Neutrophil (primary cell): ENCODE measurements around the gene UTY.
A peak's percentile ranks its signal among the peaks of the same experiment; 100 is the strongest.

Experiments used
- H3K27ac ChIP-seq: fragments of 200-600 bp; sonication (generic); 2 replicates; pipeline ENCODE4 v1.5.1; 2016; ENCODE audit warnings: mild to moderate bottlenecking, moderate library complexity
- H3K27me3 ChIP-seq: fragments of 200-600 bp; sonication (generic); 2 replicates; pipeline ENCODE4 v1.6.0; 2016; ENCODE audit warnings: mild to moderate bottlenecking
- H3K36me3 ChIP-seq: fragments of 200-600 bp; sonication (generic); 2 replicates; pipeline ENCODE4 v1.5.1; 2017
- H3K4me1 ChIP-seq, 2 experiments: fragments of 200-600 bp in 1 of 2; sonication (generic) in 1 of 2; 1 replicate in 1 of 2; 2 replicates in 1 of 2; pipeline versions ENCODE4 v1.5.1 to v1.6.1; 2013 to 2016; ENCODE audit warnings: low read depth in 1 of 2, low read length in 1 of 2, mild to moderate bottlenecking in 1 of 2, moderate library complexity in 1 of 2; ENCODE audit not compliant: control insufficient read depth in 1 of 2, insufficient read depth in 1 of 2
- H3K4me3 ChIP-seq, 2 experiments: fragments of 200-600 bp in 1 of 2; sonication (generic) in 1 of 2; 1 replicate in 1 of 2; 2 replicates in 1 of 2; pipeline ENCODE4 v1.5.1; 2013 to 2016; ENCODE audit warnings: low read depth in 1 of 2, low read length in 1 of 2, mild to moderate bottlenecking in 1 of 2, moderate library complexity in 1 of 2
- H3K9me3 ChIP-seq: fragments of 200-600 bp; sonication (generic); 2 replicates; pipeline ENCODE4 v1.5.1; 2016
- CTCF ChIP-seq: fragments of 200-600 bp; sonication (generic); IDR thresholded peaks from 2 replicates; pipeline ENCODE4 v1.5.1; 2016; ENCODE audit warnings: antibody characterized with exemption

UTY gene

GRCh38 chrY:13445566-13445965 is 34.3 kb downstream of the UTY start:
- no peaks in the 10 kb centered on the region for H3K9me3 ChIP-seq
- TF ChIP-seq CTCF = no peak
- H3K27me3 ChIP-seq = no peaks in the 10 kb centered on the region
- peaks cover 0 to 4% of the 10 kb centered on the region in 2 experiments for H3K4me1 ChIP-seq
- H3K36me3 ChIP-seq = no peaks in the 10 kb centered on the region
- H3K4me3 ChIP-seq = no peak overlapping the region
- no peak overlapping the region for H3K27ac ChIP-seq

GRCh38 chrY:13443146-13443545 is 36.7 kb downstream of the UTY start:
- H3K27ac ChIP-seq = no peak overlapping the region
- H3K36me3 ChIP-seq = no peaks in the 10 kb centered on the region
- no peak overlapping the region for H3K4me3 ChIP-seq
- no peaks in the 10 kb centered on the region for H3K9me3 ChIP-seq
- TF ChIP-seq CTCF = no peak
- H3K4me1 ChIP-seq = peaks cover 0 to 4% of the 10 kb centered on the region in 2 experiments
- H3K27me3 ChIP-seq = no peaks in the 10 kb centered on the region

DNA sequence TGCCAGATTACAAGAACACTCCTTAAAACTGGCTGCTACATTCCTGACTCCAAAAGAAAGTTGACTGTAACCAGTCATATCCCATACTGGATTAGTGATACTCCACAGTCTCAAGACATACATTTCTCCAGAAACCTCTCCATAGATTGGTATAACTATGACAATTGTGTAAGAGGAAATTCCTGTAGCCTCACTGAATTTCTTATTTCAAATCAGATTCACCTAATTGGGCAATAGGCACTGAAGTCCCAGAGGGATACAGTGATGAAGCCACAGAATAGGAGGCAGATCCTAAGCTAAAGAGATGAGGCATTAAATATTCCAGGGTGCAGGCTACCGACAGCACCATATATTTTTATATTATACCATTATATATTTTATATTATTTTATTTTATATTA is 39.0 kb downstream of the UTY start:
- TF ChIP-seq CTCF = no peak
- no peaks in the 10 kb centered on the region for H3K27me3 ChIP-seq
- H3K27ac ChIP-seq = no peak overlapping the region
- H3K4me1 ChIP-seq = peaks cover 0 to 4% of the 10 kb centered on the region in 2 experiments
- no peaks in the 10 kb centered on the region for H3K36me3 ChIP-seq
- H3K4me3 ChIP-seq = no peak overlapping the region
- no peaks in the 10 kb centered on the region for H3K9me3 ChIP-seq

GRCh38 chrY:13435968-13436937 is 43.6 kb downstream of the UTY start:
- no peaks in the 10 kb centered on the region for H3K36me3 ChIP-seq
- no peaks in the 10 kb centered on the region for H3K27me3 ChIP-seq
- peak overlapping the region in 1 of 2 experiments; percentile 41 for H3K4me3 ChIP-seq
- H3K4me1 ChIP-seq = peaks cover 0 to 2% of the 10 kb centered on the region in 2 experiments
- peak; percentile 50 for TF ChIP-seq CTCF
- H3K9me3 ChIP-seq = no peaks in the 10 kb centered on the region
- peak overlapping the region; percentile 62 for H3K27ac ChIP-seq

DNA sequence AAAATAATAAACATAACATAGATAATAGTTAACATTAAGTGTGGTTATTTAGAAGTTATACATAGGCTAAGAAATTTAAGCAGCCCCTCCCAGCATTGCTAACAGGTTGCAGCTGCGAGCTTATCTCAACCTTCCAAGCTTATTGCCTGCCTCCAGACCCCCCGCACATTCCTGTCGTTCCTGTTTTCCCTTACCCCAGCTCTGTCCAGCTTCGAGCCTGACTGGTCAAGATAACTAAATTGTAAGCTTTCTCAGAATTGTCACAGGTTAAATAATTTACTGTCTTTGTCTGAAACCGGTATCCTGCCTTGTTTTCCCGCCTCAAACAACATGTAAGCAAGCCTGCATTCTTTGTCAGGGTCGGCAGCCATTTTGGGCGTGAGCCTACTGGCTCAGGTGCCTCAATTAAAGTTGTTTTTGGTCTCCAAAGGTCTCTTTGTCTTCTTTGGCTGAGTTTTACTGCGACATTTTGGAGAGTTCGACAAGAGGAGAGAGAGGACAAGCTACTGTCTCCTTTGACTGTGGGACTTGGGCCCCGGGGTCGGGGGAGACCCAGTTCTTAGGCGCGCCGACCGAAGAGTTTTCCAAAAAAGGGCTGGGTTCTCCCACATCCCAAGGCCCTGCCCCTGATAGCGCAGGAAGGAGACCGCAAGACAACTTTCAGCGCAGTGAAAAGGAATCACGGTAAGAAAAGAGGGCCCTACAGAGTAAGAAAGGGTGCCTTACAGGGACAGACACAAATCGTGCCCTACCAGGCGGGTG is 44.4 kb downstream of the UTY start:
- peak overlapping the region; percentile 62 for H3K27ac ChIP-seq
- no peaks in the 10 kb centered on the region for H3K36me3 ChIP-seq
- TF ChIP-seq CTCF = no peak
- H3K4me3 ChIP-seq = peak overlapping the region in 1 of 2 experiments; percentile 41
- no peaks in the 10 kb centered on the region for H3K9me3 ChIP-seq
- no peaks in the 10 kb centered on the region for H3K4me1 ChIP-seq
- no peaks in the 10 kb centered on the region for H3K27me3 ChIP-seq
